ENCODE measurements around the gene UCHL5. TPM values are rescaled to one million over a fixed set of nuclear protein-coding genes. Genes with fewer than 3 reads are reported as not detected.
"Not testable (repeated sequence)": the region's sequence is repeated elsewhere in the genome, so short reads cannot be mapped to it uniquely, and the experiment has no call there.

UCHL5 gene
- total and polyA plus RNA-seq, 2 experiments from 2014 or later = 22.5 to 50.8 TPM

DNA sequence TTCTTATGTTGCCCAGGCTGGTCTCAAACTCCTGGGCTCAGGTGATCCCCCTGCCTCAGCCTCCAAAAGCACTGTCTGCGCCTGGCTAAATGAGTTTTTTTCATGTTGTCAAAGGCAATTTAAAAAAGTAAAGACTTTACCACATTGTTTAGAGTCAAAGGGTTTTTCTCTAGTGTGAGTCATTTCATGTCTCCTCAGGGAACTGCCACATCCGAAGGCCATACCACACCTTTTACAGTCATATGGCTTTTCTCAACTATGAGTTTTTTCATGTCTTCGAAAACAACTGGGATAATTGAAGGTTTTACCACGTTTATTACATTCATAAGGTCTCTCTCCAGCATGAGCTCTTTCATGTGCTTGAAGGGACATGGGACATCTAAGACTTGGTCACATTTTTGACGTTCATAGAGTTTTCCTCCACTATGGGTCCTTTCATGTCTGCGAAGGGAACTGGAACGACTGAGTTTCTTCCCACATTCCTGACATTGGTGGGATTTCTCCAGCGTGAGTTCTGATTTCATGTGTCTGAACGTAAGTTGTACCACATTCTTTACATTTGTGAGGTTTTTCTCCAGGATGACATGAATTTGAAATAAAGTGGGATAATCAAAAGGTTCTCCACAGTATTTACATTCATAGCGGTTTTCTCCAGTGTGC is 65.6 kb downstream of the UCHL5 start:
- H2AFZ ChIP-seq = no peak overlapping the region
- no peaks in the 10 kb centered on the region for H3K9me2 ChIP-seq (ENCODE audit: insufficient read depth)
- no peak overlapping the region for H3K4me2 ChIP-seq (ENCODE audit: unreplicated experiment)
- no peaks in the 10 kb centered on the region for H3K79me2 ChIP-seq (ENCODE audit: insufficient read depth)
- in situ Hi-C loops (cut with MboI) = no loop called here
- no peak for DNase-seq
- 95 to 97% methylated on average over 10 of the region's 10 CpGs for WGBS, 2 experiments (ENCODE audit: low coverage in 1 of 2, low lambda C conversion rate in 2 of 2, missing lambda C conversion rate in 2 of 2)
- H3F3A ChIP-seq (ENCODE audit: insufficient read depth) = no peaks in the 10 kb centered on the region
- no peak overlapping the region for H3K4me3 ChIP-seq
- TF ChIP-seq EZH2phosphoT487 (IDR thresholded peaks at IDR 0.05; ENCODE audit: insufficient read depth, low read depth) = no peak
- TF ChIP-seq EZH2 (IDR thresholded peaks at IDR 0.05; ENCODE audit: insufficient read depth, poor library complexity, severe bottlenecking) = no peak
- H3K36me3 ChIP-seq (ENCODE audit: low read depth) = peaks cover 5% of the 10 kb centered on the region; the same call in 1 of the 2 replicates
- H3K4me1 ChIP-seq (ENCODE audit: insufficient read depth) = no peaks in the 10 kb centered on the region
- H3K27me3 ChIP-seq (replicated peaks; ENCODE audit: insufficient read depth) = no peaks in the 10 kb centered on the region
- no peak overlapping the region for H3K27ac ChIP-seq
- no peaks in the 10 kb centered on the region for H4K20me1 ChIP-seq (ENCODE audit: insufficient read depth)
- no peak overlapping the region for H3K9ac ChIP-seq
- H3K9me3 ChIP-seq (ENCODE audit: low read depth) = no peaks in the 10 kb centered on the region

DNA sequence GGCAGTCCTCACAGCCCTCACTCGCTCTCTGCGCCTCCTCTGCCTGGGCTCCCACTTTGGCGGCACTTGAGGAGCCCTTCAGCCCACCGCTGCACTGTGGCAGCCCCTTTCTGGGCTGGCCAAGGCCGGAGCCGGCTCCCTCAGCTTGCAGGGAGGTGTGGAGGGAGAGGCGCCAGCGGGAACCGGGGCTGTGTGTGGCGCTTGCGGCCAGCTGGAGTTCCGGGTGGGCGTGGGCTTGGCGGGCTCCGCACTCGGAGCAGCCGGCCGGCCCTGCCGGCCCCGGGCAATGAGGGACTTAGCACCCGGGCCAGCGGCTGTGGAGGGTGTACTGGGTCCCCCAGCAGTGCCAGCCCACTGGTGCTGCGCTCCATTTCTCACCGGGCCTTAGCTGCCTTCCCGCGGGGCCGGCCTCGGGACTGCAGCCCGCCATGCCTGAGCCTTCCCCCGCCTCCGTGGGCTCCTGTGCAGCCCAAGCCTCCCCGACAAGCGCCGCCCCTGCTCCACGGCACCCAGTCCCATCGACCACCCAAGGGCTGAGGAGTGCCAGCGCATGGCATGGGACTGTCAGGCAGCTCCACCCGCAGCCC is 72.3 kb downstream of the UCHL5 start:
- H3K4me2 ChIP-seq (ENCODE audit: unreplicated experiment); H3K27ac ChIP-seq; H3F3A ChIP-seq (ENCODE audit: insufficient read depth); H3K4me1 ChIP-seq (ENCODE audit: insufficient read depth); H3K79me2 ChIP-seq (ENCODE audit: insufficient read depth); H3K9ac ChIP-seq; H3K27me3 ChIP-seq (replicated peaks; ENCODE audit: insufficient read depth); H3K9me2 ChIP-seq (ENCODE audit: insufficient read depth); DNase-seq; in situ Hi-C loops (cut with MboI); H3K36me3 ChIP-seq (ENCODE audit: low read depth); H4K20me1 ChIP-seq (ENCODE audit: insufficient read depth); H2AFZ ChIP-seq; H3K4me3 ChIP-seq; H3K9me3 ChIP-seq (ENCODE audit: low read depth): not testable (repeated sequence)
- 93 to 96% methylated on average over 20 to 36 of the region's 38 CpGs for WGBS, 2 experiments (ENCODE audit: low coverage in 1 of 2, low lambda C conversion rate in 2 of 2, missing lambda C conversion rate in 2 of 2)

DNA sequence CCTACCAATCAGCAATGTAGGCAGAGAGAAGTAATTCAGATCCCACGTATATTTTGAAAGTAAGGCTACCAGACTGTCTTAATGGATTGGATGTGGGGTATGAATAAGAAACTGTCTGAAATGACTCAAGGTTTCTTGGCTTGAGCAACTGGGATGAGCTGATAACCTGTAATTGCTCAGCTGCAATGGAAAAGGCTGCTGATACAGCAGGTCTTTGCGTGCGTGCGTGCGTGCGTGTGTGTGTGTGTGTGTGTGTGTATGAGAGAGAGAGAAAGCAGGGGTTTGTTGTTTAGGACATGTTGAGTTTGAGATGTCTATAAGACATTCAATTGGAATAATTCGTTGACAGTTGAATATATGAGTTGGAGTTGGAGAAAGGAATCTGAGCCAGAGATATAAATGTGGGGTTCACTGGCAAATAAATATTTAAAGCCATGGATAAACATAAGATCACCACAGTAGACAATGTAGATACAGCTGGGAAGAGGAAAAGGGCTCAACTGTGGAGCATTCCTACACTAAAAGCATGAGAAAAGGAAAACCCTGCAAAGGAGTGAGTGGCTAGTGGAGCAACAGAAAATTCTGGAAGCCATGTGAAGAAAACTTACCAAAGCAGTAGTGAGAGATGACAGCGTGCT is 72.9 kb downstream of the UCHL5 start:
- Histone ChIP-seq H3K4me1 (ENCODE audit: insufficient read depth) (no peaks in the 10 kb centered on the region), H3K9me3 (ENCODE audit: low read depth) (no peaks in the 10 kb centered on the region), H3K4me2 (ENCODE audit: unreplicated experiment) (no peak overlapping the region), H3K36me3 (ENCODE audit: low read depth) (no peaks in the 10 kb centered on the region), H4K20me1 (ENCODE audit: insufficient read depth) (no peaks in the 10 kb centered on the region), H3K27ac (no peak overlapping the region), H3K9ac (no peak overlapping the region), H3K4me3 (no peak overlapping the region), H3K79me2 (ENCODE audit: insufficient read depth) (no peaks in the 10 kb centered on the region), H3F3A (ENCODE audit: insufficient read depth) (no peaks in the 10 kb centered on the region), H3K9me2 (ENCODE audit: insufficient read depth) (no peaks in the 10 kb centered on the region), H2AFZ (no peak overlapping the region), H3K27me3 (replicated peaks; ENCODE audit: insufficient read depth) (no peaks in the 10 kb centered on the region)
- DNase-seq = peak; percentile 32
- TF ChIP-seq EZH2 (IDR thresholded peaks at IDR 0.05; ENCODE audit: insufficient read depth, poor library complexity, severe bottlenecking) (no peak), EZH2phosphoT487 (IDR thresholded peaks at IDR 0.05; ENCODE audit: insufficient read depth, low read depth) (no peak)
- in situ Hi-C loops (cut with MboI) = no loop called here
- WGBS, 2 experiments (ENCODE audit: low coverage in 1 of 2, low lambda C conversion rate in 2 of 2, missing lambda C conversion rate in 2 of 2) = 91 to 92% methylated on average over 8 of the region's 8 CpGs

DNA sequence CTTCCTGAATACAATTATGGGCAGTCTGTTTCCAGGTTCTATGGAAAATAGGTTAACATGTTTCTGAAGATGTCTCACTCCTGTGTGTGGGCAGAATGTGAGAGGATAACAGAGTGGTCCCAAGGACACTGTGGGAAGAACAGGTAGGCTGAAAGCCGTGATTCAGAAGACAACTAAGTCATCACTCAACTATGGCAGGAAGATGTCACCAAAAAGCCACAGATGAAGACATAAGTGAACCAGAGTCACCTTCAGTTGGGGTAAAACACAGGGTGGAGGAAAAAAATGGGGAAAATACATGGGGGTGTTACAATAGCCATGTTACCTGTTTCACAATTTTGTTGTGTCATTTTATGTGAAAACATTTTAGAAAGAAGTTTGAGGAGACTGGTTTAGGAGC is 75.1 kb downstream of the UCHL5 start:
- H3K9me2 ChIP-seq (ENCODE audit: insufficient read depth) = no peaks in the 10 kb centered on the region
- DNase-seq = no peak
- H3K27ac ChIP-seq = no peak overlapping the region
- H3K27me3 ChIP-seq (replicated peaks; ENCODE audit: insufficient read depth) = no peaks in the 10 kb centered on the region
- no peaks in the 10 kb centered on the region for H3K4me1 ChIP-seq (ENCODE audit: insufficient read depth)
- in situ Hi-C loops (cut with MboI) = no loop called here
- no peak overlapping the region for H3K4me2 ChIP-seq (ENCODE audit: unreplicated experiment)
- H3K36me3 ChIP-seq (ENCODE audit: low read depth) = no peaks in the 10 kb centered on the region
- no peak overlapping the region for H3K4me3 ChIP-seq
- H3K9ac ChIP-seq = no peak overlapping the region
- no peak for TF ChIP-seq EZH2 (IDR thresholded peaks at IDR 0.05; ENCODE audit: insufficient read depth, poor library complexity, severe bottlenecking)
- H4K20me1 ChIP-seq (ENCODE audit: insufficient read depth) = no peaks in the 10 kb centered on the region
- H2AFZ ChIP-seq = no peak overlapping the region
- H3K79me2 ChIP-seq (ENCODE audit: insufficient read depth) = no peaks in the 10 kb centered on the region
- H3F3A ChIP-seq (ENCODE audit: insufficient read depth) = no peaks in the 10 kb centered on the region
- WGBS, 2 experiments (ENCODE audit: low coverage in 1 of 2, low lambda C conversion rate in 2 of 2, missing lambda C conversion rate in 2 of 2) = 88 to 92% methylated on average over 1 of the region's 1 CpG
- H3K9me3 ChIP-seq (ENCODE audit: low read depth) = no peaks in the 10 kb centered on the region

Data from GM23248 (cell line).